Measurements from ENCODE around the gene CD180. TPM values are rescaled to one million over a fixed set of nuclear protein-coding genes. Genes with fewer than 3 reads are reported as not detected.

CD180 gene
- total RNA-seq, 1 donor from 2014 or later: not detected

DNA sequence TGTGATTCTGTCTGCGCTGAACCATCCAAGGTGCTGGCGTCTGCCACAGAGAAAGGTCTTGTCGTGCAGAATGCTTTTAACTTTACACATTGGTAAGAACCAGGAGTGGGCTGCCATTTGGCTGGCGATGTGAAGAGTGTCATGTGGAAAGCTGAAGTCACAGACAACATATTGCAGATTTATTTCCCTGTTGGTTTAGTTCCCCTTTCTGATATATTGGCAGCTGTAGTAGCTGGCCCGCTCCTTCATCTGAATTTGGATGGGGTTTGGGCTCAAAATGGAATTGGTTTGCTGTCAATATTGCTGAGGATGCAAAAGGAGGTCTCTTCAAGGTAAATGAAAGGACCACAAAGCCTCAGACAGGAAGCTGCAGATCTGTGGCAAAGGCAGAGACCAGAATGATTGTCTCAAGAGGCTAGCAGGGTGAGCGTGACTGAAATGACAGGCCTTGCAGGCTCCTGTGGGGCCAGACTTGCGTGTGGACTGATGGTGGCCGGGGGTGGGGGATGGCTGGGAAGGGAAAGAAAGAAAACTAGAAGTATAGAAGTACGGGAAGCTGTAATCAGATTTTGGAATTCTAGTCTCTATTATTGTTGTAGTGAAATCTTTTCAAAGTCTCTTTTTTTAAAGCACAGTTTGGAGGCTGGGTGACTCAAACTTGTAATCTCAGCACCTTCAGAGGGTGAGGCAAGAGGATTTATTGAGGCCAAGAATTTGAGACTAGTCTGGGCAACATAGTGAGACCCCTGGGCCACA is 25.1 kb upstream of the CD180 start:
- Mint-ChIP-seq H3K27me3 (peaks cover 9% of the 10 kb centered on the region), H3K36me3 (ENCODE audit: insufficient read depth) (no peaks in the 10 kb centered on the region), H3K4me1 (ENCODE audit: low read depth) (no peaks in the 10 kb centered on the region), H3K27ac (no peak overlapping the region), H3K4me3 (ENCODE audit: low read depth) (no peak overlapping the region), H3K9me3 (ENCODE audit: low read depth) (no peaks in the 10 kb centered on the region)
- no peak for TF ChIP-seq CTCF (IDR thresholded peaks at IDR 0.05; ENCODE audit: unreplicated experiment)
- DNase-seq (ENCODE audit: low spot score, unreplicated experiment): no peak

DNA sequence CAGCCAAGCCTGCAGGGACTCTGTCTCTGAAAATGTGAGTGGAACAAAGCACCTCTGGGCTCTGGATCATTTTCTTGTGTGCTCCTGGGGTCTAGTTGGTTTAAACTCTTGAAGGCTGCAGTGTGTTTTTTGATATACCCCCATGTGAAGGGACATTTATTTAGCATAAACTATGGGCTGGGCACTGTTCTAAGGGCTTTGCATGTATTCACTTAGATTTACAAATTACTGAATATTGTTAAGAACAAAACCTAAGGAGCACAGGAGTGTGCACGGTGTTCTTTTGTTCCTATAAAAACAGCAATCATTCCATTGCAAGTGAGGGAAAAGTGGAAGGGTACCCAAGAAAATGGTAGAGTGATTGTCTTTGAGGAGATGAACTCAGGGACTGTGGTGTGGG is 20.0 kb upstream of the CD180 start:
- Mint-ChIP-seq H3K4me1 (ENCODE audit: low read depth) (peaks cover 16% of the 10 kb centered on the region), H3K27ac (no peak overlapping the region), H3K36me3 (ENCODE audit: insufficient read depth) (no peaks in the 10 kb centered on the region), H3K9me3 (ENCODE audit: low read depth) (no peaks in the 10 kb centered on the region), H3K27me3 (peaks cover 9% of the 10 kb centered on the region), H3K4me3 (ENCODE audit: low read depth) (no peak overlapping the region)
- DNase-seq (ENCODE audit: low spot score, unreplicated experiment): no peak
- no peak for TF ChIP-seq CTCF (IDR thresholded peaks at IDR 0.05; ENCODE audit: unreplicated experiment)

GRCh38 chr5:67215519-67216471 is 19.2 kb upstream of the CD180 start:
- DNase-seq (ENCODE audit: low spot score, unreplicated experiment): no peak
- H3K4me3 Mint-ChIP-seq (ENCODE audit: low read depth): peak overlapping the region; percentile 14
- no peaks in the 10 kb centered on the region for H3K9me3 Mint-ChIP-seq (ENCODE audit: low read depth)
- peak overlapping the region; percentile 62 for H3K27ac Mint-ChIP-seq
- peaks cover 11% of the 10 kb centered on the region for H3K27me3 Mint-ChIP-seq
- no peak for TF ChIP-seq CTCF (IDR thresholded peaks at IDR 0.05; ENCODE audit: unreplicated experiment)
- H3K36me3 Mint-ChIP-seq (ENCODE audit: insufficient read depth): no peaks in the 10 kb centered on the region
- H3K4me1 Mint-ChIP-seq (ENCODE audit: low read depth): peaks cover 16% of the 10 kb centered on the region

DNA sequence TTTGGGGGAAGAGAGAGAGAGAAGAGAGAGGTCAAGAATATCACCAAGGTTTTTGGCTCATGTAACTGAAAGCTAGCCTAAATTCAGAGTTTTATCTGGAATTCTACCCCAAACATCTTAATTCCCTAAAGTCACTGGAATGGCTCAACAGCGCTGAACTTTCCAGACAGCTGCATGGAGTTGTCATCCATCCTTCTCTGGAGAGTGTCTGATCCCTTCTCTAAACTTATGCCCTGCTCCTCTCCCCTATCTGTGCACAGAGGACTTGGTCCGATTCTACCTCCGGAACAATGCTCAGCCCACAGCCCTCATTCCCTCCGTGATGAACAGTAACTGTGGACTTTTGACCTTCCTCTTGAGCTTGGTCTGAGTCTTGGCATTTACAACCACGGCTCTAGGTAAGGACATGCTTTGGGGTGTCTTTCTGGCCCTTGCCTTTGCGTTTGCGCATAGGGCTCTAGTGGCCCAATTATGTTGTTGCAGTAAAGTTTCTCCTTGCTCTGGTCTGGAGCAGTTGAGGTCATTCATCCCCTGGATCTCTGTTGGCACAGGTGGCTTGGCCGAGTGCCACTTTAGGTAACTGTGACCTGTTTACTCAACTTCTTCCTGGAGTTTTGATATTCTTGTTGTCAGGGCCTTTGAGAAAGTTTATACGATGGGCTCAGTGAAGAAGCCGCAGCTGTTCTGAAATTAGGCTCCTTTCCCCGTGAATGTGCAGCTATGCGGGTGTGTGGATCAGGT is 18.3 kb upstream of the CD180 start:
- H3K4me1 Mint-ChIP-seq (ENCODE audit: low read depth): peaks cover 16% of the 10 kb centered on the region
- no peak for DNase-seq (ENCODE audit: low spot score, unreplicated experiment)
- no peak for TF ChIP-seq CTCF (IDR thresholded peaks at IDR 0.05; ENCODE audit: unreplicated experiment)
- H3K4me3 Mint-ChIP-seq (ENCODE audit: low read depth): no peak overlapping the region
- no peaks in the 10 kb centered on the region for H3K36me3 Mint-ChIP-seq (ENCODE audit: insufficient read depth)
- H3K27me3 Mint-ChIP-seq: peaks cover 12% of the 10 kb centered on the region
- H3K27ac Mint-ChIP-seq: peak overlapping the region; percentile 62
- H3K9me3 Mint-ChIP-seq (ENCODE audit: low read depth): no peaks in the 10 kb centered on the region

DNA sequence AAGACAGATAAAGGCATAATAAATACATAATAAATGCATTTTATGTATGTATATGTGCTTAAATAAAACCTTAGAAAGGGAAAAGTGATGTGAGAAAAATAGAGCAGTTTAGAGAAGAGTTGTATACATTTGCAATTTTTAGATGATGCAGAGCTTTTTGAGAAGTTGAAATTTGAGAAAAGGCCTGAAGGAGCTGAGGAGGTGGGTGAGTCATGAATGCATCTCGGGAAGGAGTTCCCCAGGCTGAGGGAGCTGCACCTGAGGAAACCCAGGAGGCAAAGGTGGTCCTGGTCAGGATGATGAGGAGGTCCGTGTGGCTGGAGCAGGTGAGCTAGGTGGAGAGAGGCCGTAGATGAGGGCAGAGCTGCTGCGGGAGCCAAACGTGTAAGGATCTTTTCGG is 17.4 kb upstream of the CD180 start:
- no peak overlapping the region for H3K27ac Mint-ChIP-seq
- peaks cover 16% of the 10 kb centered on the region for H3K4me1 Mint-ChIP-seq (ENCODE audit: low read depth)
- H3K4me3 Mint-ChIP-seq (ENCODE audit: low read depth): no peak overlapping the region
- H3K27me3 Mint-ChIP-seq: peaks cover 12% of the 10 kb centered on the region
- no peak for TF ChIP-seq CTCF (IDR thresholded peaks at IDR 0.05; ENCODE audit: unreplicated experiment)
- DNase-seq (ENCODE audit: low spot score, unreplicated experiment): no peak
- no peaks in the 10 kb centered on the region for H3K9me3 Mint-ChIP-seq (ENCODE audit: low read depth)
- H3K36me3 Mint-ChIP-seq (ENCODE audit: insufficient read depth): no peaks in the 10 kb centered on the region
